HPDE6-E6E7 (cell line): Measurements from ENCODE around the gene MCOLN2.
A peak's percentile ranks its signal among the peaks of the same experiment; 100 is the strongest.

Experiments
- DNase-seq: peaks from one replicate; pipeline ENCODE4 v3.0.0; 2011; ENCODE audit warnings: missing footprints; ENCODE audit errors: extremely low spot score

Gene MCOLN2

DNA sequence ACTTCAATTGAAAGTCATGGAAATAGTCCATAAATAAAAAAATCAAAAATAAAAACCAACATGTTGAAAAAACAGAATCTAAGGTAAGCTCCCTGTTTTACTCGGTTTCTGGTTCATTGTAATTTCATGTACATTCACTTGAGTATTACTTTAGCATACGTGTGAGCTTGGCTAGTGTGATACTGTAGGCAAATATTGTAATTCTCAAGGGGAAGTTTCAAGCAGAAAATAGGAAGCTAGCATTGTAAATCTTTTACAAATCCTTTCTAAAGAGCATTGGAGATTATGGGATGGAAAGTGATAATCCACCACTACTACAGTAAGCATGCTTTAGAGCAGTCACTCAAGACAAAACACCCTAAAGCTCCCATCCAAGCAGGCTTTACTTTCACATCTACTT is 100.6 kb downstream of the MCOLN2 start:
- DNase-seq, result no peak

DNA sequence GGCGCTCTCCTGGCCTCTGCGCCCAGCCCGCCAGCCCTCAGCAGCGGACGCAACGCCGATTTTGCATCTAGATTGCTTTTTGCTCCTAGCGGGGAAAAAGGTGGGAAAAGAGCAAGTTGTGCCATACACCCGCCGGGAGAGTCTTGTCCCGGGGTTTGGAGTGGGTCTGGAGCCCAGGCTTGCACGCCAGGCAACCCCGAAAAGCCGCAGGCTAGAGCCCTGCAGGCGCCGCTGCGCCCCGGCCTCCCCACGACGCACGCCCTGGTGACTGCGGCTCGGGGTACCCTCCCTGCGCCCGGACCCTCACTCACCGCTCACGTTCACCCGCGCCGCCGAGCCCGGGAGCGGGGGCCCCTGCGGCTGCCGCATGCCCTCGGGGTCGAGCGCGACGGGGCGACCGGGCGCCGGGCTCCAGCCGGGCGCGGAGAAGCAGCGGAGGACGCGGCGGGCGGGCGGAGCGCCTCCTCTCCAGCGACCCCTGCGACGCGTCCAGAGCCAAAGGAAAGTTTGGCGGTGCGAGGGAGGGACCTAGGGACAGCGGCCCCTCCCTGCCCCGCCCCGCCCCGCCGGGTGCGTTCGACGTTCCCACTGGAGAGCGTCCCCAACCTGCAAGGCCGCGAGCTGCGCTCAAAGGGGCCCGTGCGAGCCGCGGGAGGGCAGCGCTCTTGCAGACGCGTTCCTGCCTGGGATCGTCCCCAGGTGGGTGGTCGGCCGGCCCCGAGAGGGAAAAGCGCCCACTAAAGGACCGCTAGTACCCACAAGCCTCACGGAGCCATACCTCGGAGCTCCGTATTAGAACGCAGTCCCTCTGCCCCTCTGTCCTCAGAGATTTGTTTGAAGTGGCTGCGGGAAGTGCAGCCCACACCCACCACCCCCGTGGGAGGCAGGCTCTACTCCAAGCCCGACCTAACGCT is 104.0 kb downstream of the MCOLN2 start, which contains the start of gene LPAR3:
Gene LPAR3 (minus strand): TSS at position 502 of the 914 bp plus-strand sequence. CDS start 27,086 bp downstream, outside the sequence.
- peak; percentile 48 for DNase-seq

DNA sequence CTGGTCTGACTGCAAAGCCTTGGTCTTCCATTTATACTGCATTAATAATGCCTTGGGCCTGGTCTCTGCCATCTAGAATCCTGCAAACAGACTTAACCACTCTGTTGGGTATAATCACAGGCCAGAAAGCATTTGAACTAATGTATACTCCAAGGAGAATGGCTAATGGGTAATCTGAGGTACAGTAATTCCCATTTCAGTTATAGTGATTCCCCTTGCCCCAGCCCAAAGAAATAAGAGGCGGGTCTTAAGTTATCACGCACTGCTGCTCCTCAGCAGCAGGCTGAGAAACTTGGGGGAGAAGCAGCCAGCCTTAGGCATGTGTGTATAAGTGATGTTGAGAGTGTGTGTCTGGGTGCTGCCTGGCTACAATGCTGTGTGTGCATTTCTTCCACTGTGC is 106.3 kb downstream of the MCOLN2 start:
- no peak for DNase-seq

DNA sequence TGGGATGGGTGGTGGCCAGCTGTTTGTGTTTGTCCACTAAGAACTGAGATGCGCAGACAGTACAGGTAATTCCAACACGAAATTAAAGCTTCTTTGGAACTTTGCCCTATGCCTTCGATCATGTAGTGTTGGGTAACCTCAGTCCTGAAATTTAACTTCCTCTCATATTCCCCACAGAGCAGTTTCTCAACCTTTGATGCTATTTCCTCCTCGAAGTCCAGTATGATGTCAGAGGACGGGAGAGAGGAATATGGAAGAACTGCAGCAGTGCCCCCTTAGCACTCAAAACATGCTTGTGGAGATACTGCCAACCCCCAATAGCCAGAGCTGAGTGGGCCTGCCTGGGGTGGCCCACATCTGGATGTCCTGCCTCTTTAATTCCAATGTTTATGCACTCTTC is 107.5 kb downstream of the MCOLN2 start:
- DNase-seq, result no peak

DNA sequence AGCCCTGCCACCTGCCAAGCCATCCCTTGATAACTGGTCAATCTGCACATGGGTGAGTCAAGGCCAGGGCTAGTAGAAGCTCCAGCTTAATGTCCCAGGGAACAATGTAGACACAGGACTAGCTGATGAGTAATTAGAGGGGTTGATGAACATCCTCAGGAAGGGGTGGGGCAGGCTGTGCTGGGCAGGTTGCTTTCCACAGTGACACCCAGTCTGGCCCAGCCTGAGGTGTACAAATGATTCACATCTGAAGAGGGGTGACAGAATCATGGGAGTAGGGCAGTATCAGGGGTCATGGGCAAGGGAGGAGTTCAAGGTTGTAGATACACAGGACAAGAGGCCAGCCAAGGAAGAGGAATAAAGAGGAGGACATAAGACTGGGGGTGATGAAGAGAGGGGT is 108.2 kb downstream of the MCOLN2 start:
- peak; percentile 87 for DNase-seq

DNA sequence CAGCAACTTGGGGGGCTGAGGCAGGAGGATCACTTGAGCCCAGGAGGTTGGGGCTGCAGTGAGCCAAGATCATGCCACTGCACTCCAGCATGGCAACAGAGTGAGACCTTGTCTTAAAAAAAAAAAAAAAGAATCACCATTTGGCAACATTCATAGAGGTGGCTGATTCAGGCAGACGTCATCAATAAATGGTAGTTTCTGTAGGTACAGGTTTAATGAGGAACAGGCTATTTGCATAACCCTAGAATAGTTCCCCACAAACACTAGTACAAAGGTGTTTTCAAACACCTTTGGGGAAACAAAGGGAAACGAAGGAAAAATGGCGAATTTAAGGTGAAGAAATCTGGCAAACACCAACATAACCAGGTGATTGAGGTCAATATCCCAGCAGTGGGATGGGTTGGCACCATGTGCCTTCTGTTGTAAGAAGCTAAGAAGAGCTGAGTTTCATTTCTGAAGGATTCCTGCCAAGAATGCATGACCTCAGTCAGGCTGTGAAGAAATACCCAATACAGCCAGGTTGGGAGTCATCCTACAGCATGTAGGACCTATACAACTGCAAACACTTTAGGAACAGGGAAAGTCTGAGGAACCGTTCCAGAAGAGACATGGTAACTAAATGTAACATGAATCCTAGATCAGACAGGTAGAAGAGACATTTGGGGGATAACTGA is 109.5 kb downstream of the MCOLN2 start:
- DNase-seq, result peak; percentile 74

DNA sequence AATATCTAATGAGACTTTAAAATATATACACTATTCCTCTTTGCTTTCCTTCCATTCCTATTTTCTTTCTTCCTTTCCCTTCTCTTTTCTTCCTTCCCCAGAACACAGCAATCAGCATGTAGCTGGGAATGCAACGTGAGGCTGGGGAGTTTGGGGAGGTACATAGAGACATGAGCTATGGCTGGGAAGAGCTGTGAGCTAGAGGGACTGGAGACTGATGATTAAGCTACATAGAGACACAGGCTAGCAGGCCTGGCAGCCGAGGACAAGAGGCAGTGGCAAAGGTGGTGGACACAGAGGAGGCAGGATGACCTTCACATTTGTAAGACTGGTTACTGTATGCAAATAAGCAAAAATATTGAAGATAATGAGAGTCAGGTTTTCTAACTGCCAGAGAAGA is 111.4 kb downstream of the MCOLN2 start:
- DNase-seq, result no peak

DNA sequence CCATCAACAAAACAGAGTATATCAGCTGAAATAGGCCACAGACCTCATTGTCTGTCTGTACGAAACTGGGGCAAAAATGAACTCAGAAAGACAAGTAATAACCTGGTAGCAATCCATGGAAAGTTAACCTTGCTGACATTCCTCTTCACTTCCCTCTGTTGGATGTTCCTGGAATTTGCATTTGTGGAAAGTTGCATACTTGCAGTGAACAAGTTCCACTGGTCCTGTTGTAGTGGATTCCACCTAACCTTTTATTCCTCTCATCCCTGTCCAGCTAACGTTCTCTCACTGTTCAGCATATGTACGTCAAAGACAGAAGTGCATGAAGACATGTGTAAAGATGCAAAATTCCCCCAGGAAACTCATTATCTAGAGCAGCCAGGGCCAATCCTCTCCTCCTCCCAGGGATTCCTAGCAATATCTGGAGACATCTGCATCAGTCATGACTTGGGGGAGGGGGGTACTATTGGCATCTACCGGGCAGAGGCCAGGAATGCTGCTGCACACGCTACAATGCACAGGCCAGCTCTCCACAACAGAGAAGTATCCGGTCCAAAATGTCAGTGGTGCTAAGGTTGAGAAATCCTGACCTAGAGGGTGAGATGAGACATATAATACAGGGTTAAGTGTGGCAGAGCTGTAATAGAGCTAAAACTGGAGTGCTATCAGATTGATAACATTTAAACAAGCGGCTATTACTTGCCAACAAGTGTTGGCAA is 112.1 kb downstream of the MCOLN2 start:
- DNase-seq, result no peak

DNA sequence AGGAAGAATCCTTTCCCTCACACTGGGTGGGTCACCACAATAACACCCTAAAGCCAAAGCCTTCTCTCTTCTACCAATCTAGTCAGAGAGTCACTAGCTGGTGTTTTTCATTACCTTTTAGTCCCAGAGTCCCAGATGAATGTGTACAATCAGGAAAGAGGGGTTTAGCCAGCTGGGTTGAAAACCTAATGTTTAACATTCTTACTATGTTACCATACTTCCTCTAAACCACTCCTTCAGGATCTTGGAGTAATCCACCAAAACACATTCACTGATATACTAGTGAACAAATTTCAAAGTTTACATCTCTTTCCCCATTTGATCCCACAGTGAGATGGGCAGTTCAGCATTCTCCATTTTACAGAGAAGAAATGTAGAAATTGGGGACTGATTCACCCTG is 113.6 kb downstream of the MCOLN2 start:
- no peak for DNase-seq

DNA sequence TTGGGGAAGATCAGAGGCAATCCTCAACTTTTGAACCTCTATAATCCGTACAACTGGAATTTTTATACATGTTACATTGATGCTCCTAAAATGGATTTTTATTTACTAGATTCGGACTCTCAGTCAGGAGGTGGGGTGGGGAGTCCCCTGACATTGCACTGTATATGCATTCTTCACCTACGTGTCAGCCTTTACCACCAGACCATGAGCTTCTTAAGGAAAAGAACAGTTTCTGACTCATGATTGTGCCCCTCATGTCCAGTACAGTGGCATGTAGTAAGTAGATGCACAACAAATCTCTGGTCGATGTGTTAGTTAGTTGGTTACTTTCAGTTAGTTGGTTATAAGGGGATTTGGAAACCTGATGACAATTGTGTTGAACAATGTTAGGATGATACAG is 119.3 kb downstream of the MCOLN2 start:
- no peak for DNase-seq

DNA sequence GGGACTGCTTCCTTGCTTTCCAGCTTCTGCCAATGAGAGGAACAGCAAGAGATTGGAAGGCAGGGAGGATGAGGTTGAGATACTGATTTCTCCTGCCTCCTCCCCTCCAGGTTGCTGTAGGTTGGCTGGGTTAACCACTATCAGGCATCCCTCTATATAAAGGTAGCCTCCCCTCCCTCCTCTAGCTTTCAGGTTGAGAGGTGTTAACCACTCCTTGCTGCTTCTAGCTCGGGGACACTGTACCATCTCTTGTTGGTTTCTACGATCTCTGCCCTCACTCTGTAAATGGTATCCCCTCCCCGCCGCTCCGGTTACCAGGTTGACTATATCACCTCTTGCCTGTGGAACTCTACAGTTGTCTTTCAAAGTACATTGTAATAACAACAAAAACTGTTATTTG is 120.6 kb downstream of the MCOLN2 start:
- no peak for DNase-seq
